BE2C (cell line): ENCODE measurements around the gene COL20A1.

Experiments used
- DNase-seq: peaks from one replicate; pipeline ENCODE4 v3.0.0-alpha.2; 2020
- H3K27me3 ChIP-seq: fragments of 250-450 bp; sonication (Bioruptor Pico); 2 replicates; pipeline ENCODE4 v1.5.1; 2020; ENCODE audit warnings: mild to moderate bottlenecking
- H3K36me3 ChIP-seq: fragments of 250-450 bp; sonication (Bioruptor Pico); 2 replicates; pipeline ENCODE4 v1.5.1; 2020; ENCODE audit warnings: mild to moderate bottlenecking
- H3K4me1 ChIP-seq: fragments of 250-450 bp; sonication (Bioruptor Pico); 2 replicates; pipeline ENCODE4 v1.5.1; 2020
- H3K4me3 ChIP-seq: 2 replicates; pipeline ENCODE4 v1.5.1; 2011; ENCODE audit warnings: low read depth, low read length
- H3K9me3 ChIP-seq: fragments of 250-450 bp; sonication (Bioruptor Pico); 2 replicates; pipeline ENCODE4 v1.5.1; 2020
- TF ChIP-seq, protein P1 (sequence below): IDR thresholded peaks from 2 replicates; pipeline ENCODE4 v1.5.1; 2012; ENCODE audit warnings: mild to moderate bottlenecking, low read depth, low read length

COL20A1 gene

DNA sequence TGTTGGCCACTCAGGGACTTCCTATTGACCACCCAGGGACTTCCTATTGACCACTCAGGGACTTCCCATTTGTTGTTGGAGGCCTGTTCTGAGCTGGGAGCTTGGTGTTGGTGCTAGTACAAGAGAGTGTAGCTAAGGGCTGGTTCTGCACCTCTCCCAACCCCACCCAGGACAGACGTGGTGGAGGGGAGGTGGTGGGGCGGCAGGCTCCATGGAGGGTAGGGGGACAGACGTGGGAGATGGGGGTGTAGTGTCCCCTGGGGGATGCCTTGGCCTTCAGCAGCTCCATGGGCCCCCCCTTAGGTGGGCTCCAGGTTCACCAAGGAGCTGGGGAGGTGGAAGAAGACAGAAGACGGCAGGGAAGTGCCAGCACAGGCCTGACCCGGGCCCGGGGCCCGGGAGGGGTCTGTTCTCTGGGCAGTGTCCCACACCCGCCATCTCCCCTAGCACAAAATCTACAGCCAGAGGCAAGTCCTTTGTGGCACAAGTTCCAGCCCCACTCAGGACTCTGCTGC, 34.3 kb downstream of the COL20A1 start:
- H3K4me1 ChIP-seq = no peaks in the 10 kb centered on the region
- no peak for DNase-seq
- no peaks in the 10 kb centered on the region; the same call in 1 of the 2 replicates for H3K9me3 ChIP-seq
- H3K27me3 ChIP-seq = peaks cover 24% of the 10 kb centered on the region
- H3K36me3 ChIP-seq = no peaks in the 10 kb centered on the region
- TF ChIP-seq, protein P1, sequence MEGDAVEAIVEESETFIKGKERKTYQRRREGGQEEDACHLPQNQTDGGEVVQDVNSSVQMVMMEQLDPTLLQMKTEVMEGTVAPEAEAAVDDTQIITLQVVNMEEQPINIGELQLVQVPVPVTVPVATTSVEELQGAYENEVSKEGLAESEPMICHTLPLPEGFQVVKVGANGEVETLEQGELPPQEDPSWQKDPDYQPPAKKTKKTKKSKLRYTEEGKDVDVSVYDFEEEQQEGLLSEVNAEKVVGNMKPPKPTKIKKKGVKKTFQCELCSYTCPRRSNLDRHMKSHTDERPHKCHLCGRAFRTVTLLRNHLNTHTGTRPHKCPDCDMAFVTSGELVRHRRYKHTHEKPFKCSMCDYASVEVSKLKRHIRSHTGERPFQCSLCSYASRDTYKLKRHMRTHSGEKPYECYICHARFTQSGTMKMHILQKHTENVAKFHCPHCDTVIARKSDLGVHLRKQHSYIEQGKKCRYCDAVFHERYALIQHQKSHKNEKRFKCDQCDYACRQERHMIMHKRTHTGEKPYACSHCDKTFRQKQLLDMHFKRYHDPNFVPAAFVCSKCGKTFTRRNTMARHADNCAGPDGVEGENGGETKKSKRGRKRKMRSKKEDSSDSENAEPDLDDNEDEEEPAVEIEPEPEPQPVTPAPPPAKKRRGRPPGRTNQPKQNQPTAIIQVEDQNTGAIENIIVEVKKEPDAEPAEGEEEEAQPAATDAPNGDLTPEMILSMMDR = no peak
- H3K4me3 ChIP-seq = no peak overlapping the region

DNA sequence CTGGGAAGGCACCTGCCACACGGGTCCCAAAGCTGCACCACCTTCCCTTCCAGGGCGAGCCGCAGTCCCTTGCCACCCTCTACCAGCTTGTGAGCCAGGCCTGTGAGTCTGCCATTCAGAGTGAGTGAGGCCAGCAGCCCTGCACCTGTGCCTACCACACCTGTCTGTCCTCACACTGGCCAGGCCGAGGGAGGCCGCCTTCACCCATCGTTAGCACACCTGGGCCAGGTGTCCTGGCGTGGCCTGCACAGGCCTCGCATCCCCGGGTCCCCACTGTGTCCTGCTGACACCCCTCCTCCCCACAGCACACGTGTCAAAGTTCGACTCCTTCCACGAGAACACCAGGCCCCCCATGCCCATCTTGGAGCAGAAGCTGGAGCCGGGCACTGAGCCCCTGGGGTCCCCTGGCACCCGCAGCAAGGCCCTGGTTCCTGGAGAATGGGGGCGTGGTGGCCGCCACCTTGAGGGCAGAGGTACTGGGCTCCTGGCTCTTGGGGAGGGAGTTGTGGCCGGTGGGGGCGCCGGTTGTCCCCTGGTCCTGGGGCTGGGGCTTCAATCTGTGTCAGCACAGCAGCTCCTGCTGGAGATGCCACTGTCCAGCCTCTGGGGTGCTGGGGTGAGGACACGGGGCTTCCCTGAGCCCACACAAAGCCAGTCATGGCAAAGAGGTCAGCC, 35.2 kb downstream of the COL20A1 start:
- Histone ChIP-seq H3K9me3 (no peaks in the 10 kb centered on the region; the same call in 1 of the 2 replicates), H3K4me3 (no peak overlapping the region), H3K36me3 (no peaks in the 10 kb centered on the region), H3K4me1 (no peaks in the 10 kb centered on the region), H3K27me3 (peaks cover 15% of the 10 kb centered on the region)
- TF ChIP-seq, protein P1 = no peak
- no peak for DNase-seq

DNA sequence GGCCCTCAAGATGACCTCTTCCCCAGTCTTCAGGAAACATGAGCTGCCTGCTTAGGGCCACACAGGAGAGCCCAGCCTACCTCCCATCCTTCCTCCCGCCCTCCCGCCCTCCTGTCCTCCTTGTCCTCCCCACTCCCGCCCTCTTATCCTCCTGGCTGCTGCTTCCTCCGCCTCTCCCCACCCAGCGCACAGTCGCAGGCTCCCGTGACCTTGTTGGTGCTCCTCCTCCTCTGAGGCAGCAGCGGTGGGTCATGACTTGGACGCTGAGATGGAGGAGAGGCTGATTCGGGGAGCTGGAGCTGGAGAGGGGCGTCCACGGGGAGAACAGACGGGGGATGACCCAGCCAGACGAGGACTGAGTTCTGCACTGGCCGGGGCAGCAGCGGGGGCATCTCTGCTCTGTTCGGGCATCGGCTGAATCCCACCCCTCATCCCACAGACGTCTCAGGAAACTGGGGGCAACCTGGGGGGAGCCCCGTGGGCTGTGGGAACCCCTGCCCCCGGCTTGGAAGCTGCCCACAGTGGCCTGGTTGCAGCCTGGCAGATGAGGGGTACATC, 35.8 kb downstream of the COL20A1 start:
- TF ChIP-seq, protein P1 = no peak
- Histone ChIP-seq H3K4me3 (no peak overlapping the region), H3K27me3 (peaks cover 9% of the 10 kb centered on the region), H3K9me3 (no peaks in the 10 kb centered on the region; the same call in 1 of the 2 replicates), H3K36me3 (no peaks in the 10 kb centered on the region), H3K4me1 (no peaks in the 10 kb centered on the region)
- no peak for DNase-seq

DNA sequence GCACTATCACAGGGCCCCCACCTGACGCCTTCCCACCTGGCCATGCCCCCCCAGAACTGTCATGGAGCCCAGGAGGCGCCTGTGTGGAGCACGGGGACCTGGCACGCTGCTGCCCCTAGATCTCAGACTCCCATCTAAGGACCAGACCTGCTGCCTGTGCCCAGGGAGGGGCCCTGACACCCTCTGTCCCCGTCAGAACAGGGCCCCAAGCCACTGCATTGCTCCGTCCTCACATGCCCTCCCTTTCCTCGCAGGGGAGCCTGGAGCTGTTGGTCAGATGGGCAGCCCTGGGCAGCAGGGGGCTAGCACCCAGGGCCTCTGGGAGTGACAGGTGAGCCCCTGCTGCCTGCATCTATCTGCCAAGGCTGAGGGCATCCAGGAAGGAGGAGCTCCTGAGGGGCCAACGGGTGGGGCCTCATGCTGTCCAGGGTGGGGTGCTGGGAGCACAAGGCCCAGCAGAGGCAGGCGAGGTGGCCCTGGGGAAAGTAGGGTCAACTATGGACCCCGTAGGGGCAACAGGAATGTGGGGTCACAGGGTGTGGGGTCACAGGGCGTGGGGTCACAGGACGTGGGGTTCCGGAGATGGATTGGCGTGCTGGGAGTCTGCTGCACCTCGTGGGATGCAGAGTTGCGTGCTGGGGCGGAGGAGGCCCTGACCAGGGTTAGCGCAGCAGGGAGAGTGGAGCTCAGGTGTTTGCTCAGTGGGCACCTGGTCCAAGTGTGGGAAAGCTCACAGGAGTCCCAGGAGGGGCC, 36.5 kb downstream of the COL20A1 start:
- H3K4me3 ChIP-seq = no peak overlapping the region

DNA sequence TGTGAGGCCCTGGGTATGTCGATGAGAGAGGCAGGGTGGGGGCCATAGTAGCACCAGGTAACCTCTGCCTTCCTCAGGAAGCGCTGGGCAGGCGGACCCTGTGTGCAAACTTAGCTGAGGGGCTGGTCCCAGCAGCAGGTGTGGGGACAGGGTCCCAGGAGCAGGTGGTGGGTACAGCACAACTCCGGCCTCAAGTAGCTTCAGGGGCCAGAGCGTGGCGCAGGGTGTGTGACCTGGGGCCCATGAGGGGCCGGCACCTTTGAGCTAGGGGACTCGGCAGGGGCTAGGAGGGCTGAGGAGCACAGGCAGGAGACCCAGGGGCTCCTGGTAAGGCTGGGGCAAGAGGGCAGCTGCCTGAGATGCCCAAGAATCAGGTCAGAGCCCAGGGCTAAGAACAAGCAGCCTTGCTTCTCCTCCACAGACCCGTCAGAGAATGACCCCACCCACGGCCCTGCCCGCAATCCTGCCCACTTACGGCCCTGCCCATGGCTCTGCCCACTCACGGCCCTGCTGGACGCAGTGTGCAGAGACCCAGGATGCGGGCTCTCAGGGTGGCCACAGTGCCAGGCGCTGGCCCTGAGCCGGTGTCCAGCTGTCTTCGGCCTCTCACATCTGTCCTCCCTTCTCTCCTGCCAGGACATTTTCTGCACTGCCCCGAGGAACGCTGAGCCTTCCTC, 37.2 kb downstream of the COL20A1 start:
- H3K4me3 ChIP-seq = no peak overlapping the region
- no peaks in the 10 kb centered on the region for H3K27me3 ChIP-seq
- H3K9me3 ChIP-seq = no peaks in the 10 kb centered on the region; the same call in 1 of the 2 replicates
- TF ChIP-seq, protein P1 = no peak
- H3K4me1 ChIP-seq = no peaks in the 10 kb centered on the region
- no peaks in the 10 kb centered on the region for H3K36me3 ChIP-seq
- no peak for DNase-seq

More for the DNA sequence above, 36.5 kb downstream of the COL20A1 start:
- Histone ChIP-seq H3K4me1 (no peaks in the 10 kb centered on the region), H3K36me3 (no peaks in the 10 kb centered on the region), H3K9me3 (no peaks in the 10 kb centered on the region; the same call in 1 of the 2 replicates), H3K27me3 (peaks cover 4% of the 10 kb centered on the region; the same call in 1 of the 2 replicates)
- no peak for DNase-seq
- TF ChIP-seq, protein P1 = no peak
